HG03196 (cell line): ENCODE measurements around the gene CHAT.
A peak's percentile ranks its signal among the peaks of the same experiment; 100 is the strongest.

Experiments used
- ATAC-seq: cut with Tn5 transposase; IDR thresholded peaks from one replicate; pipeline ENCODE4 v1.9.1; 2021; ENCODE audit not compliant: unreplicated experiment

CHAT gene

DNA sequence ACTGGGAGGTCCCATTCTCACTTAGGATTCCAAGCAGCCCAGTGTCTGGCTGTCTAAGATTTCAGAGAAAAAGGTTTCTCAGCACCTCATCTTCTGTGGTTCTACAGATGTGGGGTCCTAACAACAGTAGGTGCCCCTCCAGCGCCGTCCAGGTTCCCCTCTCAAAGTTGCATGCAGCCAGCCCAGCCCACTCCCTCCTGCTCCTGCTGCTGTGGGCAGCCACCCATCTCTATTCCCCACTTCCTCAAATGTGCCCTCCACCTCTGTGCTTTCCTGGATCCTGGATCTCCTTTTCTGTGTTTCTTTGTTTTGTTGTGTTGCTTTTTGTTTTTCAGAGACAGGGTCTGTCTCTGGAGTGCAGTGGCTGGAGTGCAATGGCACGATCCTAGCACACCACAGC lies 17.0 kb upstream of the CHAT start:
- no peak for ATAC-seq

DNA sequence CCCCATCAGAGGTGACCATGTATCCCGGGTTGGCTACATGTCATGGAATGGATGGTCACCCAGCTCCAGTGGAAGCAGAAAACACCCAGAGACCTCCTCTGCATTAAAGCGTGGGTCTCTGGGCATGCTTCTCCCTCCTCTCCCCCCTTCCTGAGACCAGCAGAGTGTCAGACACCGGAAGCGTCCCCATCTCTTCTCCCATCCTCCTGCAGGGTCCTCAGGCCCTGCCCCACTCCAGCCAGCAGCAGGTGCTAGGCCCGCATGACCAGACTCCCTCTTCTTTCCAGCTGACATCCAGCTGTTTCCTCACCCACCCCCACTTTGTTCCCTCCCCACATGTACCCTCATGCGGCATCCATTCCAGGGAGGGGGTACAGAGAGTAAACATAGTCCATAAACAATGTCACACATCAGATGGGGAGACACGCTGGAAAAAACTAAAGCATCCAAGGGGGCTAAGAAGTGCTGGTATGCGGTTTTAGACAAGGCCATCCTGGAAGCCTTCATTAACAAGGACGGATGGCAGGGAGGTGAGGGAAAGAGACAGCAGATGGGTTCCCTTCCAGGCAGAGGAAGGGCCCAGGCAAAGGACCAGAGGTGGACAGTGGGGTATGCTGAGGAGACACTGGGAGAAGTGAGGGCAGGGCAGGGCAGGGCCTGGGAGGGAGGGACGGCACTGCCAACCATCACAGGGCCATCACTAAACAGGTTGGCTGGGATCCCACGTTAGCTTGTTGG lies 16.2 kb upstream of the CHAT start:
- no peak for ATAC-seq

- ATAC-seq = no peak
Observed at GRCh38 chr10:49598164-49598856, 15.5 kb upstream of the CHAT start.

- no peak for ATAC-seq
Observed at GRCh38 chr10:49598986-49599385, 14.9 kb upstream of the CHAT start.

- ATAC-seq = no peak
Observed at GRCh38 chr10:49599546-49599945, 14.3 kb upstream of the CHAT start.

GRCh38 chr10:49600046-49600445 lies 13.8 kb upstream of the CHAT start:
- ATAC-seq = no peak

- ATAC-seq = no peak
Observed at GRCh38 chr10:49600781-49601400, 12.9 kb upstream of the CHAT start.

DNA sequence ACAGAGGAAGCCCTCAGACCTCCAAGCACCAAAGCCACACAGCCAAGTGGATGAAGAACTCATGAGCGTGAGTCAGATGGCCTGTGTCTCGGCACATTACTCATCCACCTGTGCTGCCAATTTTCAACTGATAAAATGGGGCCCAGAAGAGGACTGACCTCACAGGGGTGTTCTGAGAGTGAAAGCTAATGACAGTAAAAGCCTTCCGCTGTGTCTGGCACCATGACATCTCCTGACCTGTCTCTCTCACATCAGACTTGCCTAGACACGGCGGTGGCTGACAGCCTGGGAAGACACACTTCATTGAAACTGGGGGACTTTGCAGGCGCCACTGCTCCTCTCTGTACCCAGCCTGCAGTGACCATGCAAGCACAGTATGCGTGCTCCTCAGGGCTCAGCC lies 12.0 kb upstream of the CHAT start:
- no peak for ATAC-seq

GRCh38 chr10:49602380-49603023 lies 11.3 kb upstream of the CHAT start:
- no peak for ATAC-seq

- ATAC-seq = no peak
Observed at GRCh38 chr10:49605216-49605938, 8.5 kb upstream of the CHAT start.

DNA sequence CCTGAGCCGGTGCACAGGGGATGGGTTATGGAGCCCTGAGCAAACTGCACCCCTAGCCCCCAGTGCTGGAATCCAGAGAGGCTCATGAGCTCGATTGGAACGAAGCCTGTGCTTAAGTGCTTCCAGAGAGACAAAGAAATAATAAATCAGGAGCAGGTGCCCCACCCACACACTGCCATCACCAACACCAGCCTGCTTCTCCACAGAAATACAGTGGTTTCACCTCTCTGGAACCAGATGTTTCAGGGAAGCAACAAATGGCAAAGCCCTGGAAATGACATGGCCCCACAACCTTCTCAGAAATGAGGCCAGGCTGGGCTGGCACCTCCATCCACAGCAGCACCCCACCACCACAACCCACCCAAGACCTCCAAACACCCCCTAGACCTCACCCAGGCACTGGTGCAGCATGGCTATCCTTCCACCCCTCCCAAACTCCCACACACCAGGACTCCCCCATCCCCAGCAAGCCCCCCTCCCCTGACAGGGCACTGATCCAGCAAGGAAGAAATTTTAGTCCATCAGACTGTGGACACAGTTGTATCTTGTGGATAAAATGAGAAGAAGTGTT lies 7.8 kb upstream of the CHAT start:
- no peak for ATAC-seq

DNA sequence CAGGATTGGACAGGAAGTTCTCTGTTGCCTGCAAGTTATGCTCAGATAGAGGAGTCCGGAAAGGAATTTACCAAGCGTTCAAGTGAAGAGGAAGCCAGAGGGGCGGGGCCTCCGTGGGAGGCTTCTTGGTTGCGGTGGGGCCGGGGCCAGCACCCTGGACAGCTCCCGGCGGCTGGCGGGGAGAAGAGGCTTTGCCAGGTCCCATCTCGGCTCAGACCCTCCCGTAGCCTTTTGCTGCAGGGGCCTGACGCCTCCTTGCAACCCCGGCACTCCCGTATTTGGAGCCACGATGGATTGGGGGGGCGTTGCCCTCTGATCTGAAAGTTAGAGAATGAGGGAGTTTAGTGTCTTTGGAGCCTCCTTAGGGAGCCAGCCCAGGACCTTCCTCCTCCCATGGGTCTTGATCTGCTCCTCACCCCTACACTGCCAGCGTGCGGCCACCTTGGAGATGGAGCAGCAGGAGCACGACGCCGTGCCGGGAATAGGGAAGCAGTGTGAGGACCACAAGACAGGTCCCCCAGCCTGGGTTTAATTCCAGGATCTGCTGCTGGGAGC lies 6.8 kb upstream of the CHAT start:
- peak; percentile 68 for ATAC-seq

GRCh38 chr10:49608166-49609005 lies 5.5 kb upstream of the CHAT start:
- ATAC-seq = no peak

GRCh38 chr10:49609006-49609282 lies 4.9 kb upstream of the CHAT start:
- no peak for ATAC-seq

- ATAC-seq = no peak
Observed at GRCh38 chr10:49609283-49610113, 4.3 kb upstream of the CHAT start.

DNA sequence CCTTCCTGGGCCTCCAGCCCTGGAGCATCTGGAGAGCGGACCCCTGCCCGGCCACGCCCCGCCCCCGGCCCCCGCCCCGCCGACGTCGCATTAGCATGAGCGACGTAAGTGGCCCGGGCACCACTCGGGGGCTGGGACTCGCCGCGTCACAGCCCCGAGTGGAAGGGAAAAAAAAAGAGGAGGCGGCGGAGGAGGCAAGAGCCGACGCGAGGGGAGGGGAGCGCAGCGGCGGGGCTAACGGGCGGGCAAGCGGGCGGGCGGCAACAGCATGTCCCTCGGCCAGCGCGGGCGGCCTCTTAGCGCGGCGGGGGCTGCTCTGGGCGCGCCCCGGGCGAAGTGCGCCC lies 3.8 kb upstream of the CHAT start, which contains the start of gene SLC18A3:
SLC18A3 (plus strand) TSS at position 197 of the 344 bp plus-strand sequence. CDS start 431 bp downstream, outside the sequence.
- ATAC-seq = no peak

DNA sequence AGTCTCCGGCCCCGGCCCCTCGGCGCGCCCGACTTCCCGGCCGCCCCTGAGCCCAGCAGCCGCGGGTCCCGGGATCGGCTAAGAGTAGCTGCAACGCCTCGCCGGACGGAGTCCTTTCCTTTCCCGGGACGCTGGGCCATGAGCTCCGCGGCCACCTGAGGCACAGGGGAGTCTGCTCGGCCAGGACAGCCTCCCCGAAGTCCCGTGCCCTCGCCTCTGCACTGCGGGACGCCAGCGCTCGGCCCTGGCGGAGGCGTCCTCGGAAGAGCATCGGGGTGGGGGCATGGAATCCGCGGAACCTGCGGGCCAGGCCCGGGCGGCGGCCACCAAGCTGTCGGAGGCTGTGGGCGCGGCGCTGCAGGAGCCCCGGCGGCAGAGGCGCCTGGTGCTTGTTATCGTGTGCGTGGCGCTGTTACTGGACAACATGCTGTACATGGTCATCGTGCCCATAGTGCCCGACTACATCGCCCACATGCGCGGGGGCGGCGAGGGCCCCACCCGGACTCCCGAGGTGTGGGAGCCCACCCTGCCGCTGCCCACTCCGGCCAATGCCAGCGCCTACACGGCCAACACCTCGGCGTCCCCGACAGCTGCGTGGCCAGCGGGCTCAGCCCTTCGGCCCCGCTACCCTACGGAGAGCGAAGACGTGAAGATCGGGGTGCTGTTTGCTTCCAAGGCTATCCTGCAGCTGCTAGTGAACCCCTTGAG lies 3.2 kb upstream of the CHAT start:
- ATAC-seq = no peak

DNA sequence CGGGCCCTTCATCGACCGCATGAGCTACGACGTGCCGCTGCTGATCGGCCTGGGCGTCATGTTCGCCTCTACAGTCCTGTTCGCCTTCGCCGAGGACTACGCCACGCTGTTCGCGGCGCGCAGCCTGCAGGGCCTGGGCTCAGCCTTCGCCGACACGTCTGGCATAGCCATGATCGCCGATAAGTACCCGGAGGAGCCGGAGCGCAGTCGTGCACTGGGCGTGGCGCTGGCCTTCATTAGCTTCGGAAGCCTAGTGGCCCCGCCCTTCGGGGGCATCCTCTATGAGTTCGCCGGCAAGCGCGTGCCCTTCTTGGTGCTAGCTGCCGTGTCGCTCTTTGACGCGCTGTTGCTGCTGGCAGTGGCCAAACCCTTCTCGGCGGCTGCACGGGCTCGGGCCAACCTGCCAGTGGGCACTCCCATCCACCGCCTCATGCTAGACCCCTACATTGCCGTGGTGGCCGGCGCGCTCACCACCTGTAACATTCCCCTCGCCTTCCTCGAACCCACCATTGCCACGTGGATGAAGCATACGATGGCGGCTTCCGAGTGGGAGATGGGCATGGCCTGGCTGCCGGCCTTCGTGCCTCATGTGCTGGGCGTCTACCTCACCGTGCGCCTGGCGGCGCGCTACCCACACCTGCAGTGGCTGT lies 2.5 kb upstream of the CHAT start:
- ATAC-seq = no peak
